ENCODE results near the gene HS3ST1. TPM values are rescaled to one million over a fixed set of nuclear protein-coding genes. Genes with fewer than 3 reads are reported as not detected.

Gene HS3ST1
- total RNA-seq, 1 donor from 2014 or later = 0.27 TPM

DNA sequence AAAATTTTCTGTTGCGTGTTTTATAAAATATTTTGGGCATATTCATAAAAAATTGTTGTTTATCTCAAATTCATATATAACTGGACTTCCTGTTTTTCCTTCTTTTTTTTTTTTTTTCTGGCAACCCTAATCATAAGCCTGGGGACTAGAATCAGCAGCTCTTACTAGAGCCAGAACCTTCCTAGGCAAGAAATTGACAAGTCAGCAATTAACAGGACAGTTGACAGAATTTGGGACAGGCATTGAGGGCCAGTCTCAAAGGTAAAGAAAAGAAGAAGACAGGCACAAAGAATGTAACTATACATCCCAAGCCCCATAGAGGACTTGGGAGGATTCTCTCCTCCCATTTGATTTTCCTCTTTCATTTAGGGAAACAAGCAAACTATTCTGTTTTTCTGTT lies 35.0 kb upstream of the HS3ST1 start:
- no peak for DNase-seq (ENCODE audit: extremely low spot score, unreplicated experiment)
- peaks cover 19% of the 10 kb centered on the region for H3K9me3 Mint-ChIP-seq (ENCODE audit: unreplicated experiment)

GRCh38 chr4:11456401-11456800 lies 27.7 kb upstream of the HS3ST1 start:
- Mint-ChIP-seq H3K27ac (ENCODE audit: unreplicated experiment) (no peak overlapping the region), H3K4me1 (ENCODE audit: unreplicated experiment) (no peaks in the 10 kb centered on the region)

More for the DNA sequence above, 35.0 kb upstream of the HS3ST1 start:
- H3K4me1 Mint-ChIP-seq (ENCODE audit: unreplicated experiment) = no peaks in the 10 kb centered on the region
- H3K4me3 Mint-ChIP-seq (ENCODE audit: unreplicated experiment) = no peak overlapping the region
- H3K27ac Mint-ChIP-seq (ENCODE audit: unreplicated experiment) = no peak overlapping the region
- no peaks in the 10 kb centered on the region for H3K27me3 Mint-ChIP-seq (ENCODE audit: unreplicated experiment)
- H3K36me3 Mint-ChIP-seq (ENCODE audit: unreplicated experiment) = no peaks in the 10 kb centered on the region
- no peak for TF ChIP-seq CTCF (IDR thresholded peaks at IDR 0.05)

GRCh38 chr4:11455201-11455835 lies 26.6 kb upstream of the HS3ST1 start:
- no peak overlapping the region for H3K4me3 Mint-ChIP-seq (ENCODE audit: unreplicated experiment)
- no peak for DNase-seq (ENCODE audit: extremely low spot score, unreplicated experiment)
- H3K36me3 Mint-ChIP-seq (ENCODE audit: unreplicated experiment) = no peaks in the 10 kb centered on the region
- TF ChIP-seq CTCF (IDR thresholded peaks at IDR 0.05) = no peak
- no peaks in the 10 kb centered on the region for H3K4me1 Mint-ChIP-seq (ENCODE audit: unreplicated experiment)
- peaks cover 25% of the 10 kb centered on the region for H3K9me3 Mint-ChIP-seq (ENCODE audit: unreplicated experiment)
- H3K27me3 Mint-ChIP-seq (ENCODE audit: unreplicated experiment) = no peaks in the 10 kb centered on the region
- no peak overlapping the region for H3K27ac Mint-ChIP-seq (ENCODE audit: unreplicated experiment)

More at GRCh38 chr4:11456401-11456800, 27.7 kb upstream of the HS3ST1 start:
- Mint-ChIP-seq H3K36me3 (ENCODE audit: unreplicated experiment) (no peaks in the 10 kb centered on the region), H3K27me3 (ENCODE audit: unreplicated experiment) (no peaks in the 10 kb centered on the region), H3K9me3 (ENCODE audit: unreplicated experiment) (peaks cover 32% of the 10 kb centered on the region), H3K4me3 (ENCODE audit: unreplicated experiment) (no peak overlapping the region)
- no peak for TF ChIP-seq CTCF (IDR thresholded peaks at IDR 0.05)
- no peak for DNase-seq (ENCODE audit: extremely low spot score, unreplicated experiment)

DNA sequence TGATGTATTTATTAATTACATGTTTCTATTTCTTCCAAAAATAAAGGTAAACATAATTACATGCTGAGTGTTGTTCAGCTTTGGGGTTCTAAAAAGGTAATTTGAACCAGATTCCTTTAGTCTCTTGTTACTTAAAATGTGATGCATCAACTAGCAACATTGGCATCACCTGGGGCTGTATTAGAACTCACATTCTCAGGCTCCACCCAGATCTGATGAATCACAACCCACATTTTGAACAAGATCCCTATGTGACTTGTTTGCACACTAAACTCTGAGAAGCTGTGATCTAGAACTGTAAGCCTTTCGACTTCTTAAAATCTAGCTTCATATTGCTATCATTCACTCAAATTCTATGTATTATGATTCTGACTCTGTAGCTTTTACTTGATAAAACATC lies 23.0 kb upstream of the HS3ST1 start:
- Mint-ChIP-seq H3K36me3 (ENCODE audit: unreplicated experiment) (no peaks in the 10 kb centered on the region), H3K4me1 (ENCODE audit: unreplicated experiment) (no peaks in the 10 kb centered on the region), H3K27ac (ENCODE audit: unreplicated experiment) (no peak overlapping the region), H3K9me3 (ENCODE audit: unreplicated experiment) (peaks cover 17% of the 10 kb centered on the region), H3K27me3 (ENCODE audit: unreplicated experiment) (no peaks in the 10 kb centered on the region), H3K4me3 (ENCODE audit: unreplicated experiment) (no peak overlapping the region)
- no peak for DNase-seq (ENCODE audit: extremely low spot score, unreplicated experiment)
- no peak for TF ChIP-seq CTCF (IDR thresholded peaks at IDR 0.05)

- TF ChIP-seq CTCF (IDR thresholded peaks at IDR 0.05) = no peak
- Mint-ChIP-seq H3K9me3 (ENCODE audit: unreplicated experiment) (peaks cover 10% of the 10 kb centered on the region), H3K27me3 (ENCODE audit: unreplicated experiment) (no peaks in the 10 kb centered on the region), H3K27ac (ENCODE audit: unreplicated experiment) (no peak overlapping the region), H3K4me3 (ENCODE audit: unreplicated experiment) (no peak overlapping the region), H3K4me1 (ENCODE audit: unreplicated experiment) (no peaks in the 10 kb centered on the region), H3K36me3 (ENCODE audit: unreplicated experiment) (no peaks in the 10 kb centered on the region)
- no peak for DNase-seq (ENCODE audit: extremely low spot score, unreplicated experiment)
These were observed 17.6 kb upstream of the HS3ST1 start for GRCh38 chr4:11446155-11446811.
